SW480 (cell line): ENCODE measurements around the gene KATNBL1.

ENCODE experiments used
- DNase-seq: peaks from one replicate; pipeline ENCODE4 v3.0.0-alpha.2; 2016; ENCODE audit warnings: low spot score

KATNBL1 gene, protein sequence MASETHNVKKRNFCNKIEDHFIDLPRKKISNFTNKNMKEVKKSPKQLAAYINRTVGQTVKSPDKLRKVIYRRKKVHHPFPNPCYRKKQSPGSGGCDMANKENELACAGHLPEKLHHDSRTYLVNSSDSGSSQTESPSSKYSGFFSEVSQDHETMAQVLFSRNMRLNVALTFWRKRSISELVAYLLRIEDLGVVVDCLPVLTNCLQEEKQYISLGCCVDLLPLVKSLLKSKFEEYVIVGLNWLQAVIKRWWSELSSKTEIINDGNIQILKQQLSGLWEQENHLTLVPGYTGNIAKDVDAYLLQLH

DNA sequence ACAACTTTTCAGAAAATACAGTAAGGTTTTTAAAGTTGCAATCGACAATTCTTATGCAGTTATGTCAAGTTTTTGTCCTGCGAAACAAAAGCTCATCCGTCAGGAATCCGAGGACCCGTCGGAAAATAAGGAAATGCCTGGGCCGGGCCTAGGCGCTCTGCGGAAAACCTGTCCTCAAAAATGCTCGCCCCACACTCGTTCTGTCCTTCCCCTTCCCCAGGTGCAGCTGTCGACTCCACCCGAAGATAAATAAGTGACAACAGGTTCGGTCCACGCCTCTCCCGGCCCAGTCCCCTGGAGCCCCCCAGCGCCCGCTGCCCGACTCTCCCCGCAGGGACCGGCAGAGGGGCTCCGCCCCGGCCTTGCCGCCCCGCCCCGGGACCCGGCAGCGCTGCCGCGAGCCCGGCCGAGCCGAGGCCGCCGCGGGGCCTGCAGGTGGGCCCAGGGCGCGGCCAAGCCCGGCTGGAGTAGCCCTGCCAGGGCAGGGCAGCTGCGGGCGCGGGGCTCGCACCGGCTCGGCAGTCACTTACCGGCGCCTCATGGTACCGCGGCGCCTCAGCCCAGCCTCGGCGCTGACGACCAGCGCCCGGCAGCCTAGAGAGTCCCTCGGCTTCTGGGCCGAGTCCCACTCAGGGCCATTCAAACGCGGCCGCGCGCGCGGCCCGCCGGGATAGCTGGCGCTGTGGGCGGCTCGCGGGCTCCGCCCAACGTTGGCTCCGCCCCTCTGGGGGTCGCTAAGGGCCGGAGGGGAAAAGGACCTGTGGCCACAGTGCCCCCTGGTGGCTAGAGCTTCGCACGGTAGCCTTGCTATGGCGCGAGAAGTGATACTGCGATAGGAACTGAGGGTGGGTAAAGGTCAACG, at the start of gene KATNBL1:
KATNBL1 (minus strand) TSS at position 676 of the 862 bp plus-strand sequence. CDS start 46,420 bp downstream, outside the sequence.
- DNase-seq: peak; percentile 85

DNA sequence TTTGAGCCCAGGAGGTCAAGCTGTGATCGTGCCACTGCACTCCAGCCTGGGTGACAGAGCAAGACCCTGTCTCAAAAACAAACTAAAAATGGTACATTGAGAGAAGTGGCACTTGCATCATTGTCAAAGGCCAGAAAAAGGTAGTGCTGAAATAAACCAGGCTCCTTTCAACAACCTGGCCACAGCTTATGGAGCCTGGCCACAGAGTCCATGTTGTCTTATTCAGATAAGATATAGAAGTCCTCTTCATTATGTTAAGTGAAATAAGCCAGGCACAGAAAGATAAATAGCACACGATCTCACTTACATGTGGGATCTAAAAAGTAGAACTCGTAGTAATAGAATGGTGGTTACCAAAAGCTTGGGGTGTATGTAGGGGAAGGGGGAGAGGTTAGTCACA, 49.7 kb upstream of the KATNBL1 start:
- DNase-seq: no peak

DNA sequence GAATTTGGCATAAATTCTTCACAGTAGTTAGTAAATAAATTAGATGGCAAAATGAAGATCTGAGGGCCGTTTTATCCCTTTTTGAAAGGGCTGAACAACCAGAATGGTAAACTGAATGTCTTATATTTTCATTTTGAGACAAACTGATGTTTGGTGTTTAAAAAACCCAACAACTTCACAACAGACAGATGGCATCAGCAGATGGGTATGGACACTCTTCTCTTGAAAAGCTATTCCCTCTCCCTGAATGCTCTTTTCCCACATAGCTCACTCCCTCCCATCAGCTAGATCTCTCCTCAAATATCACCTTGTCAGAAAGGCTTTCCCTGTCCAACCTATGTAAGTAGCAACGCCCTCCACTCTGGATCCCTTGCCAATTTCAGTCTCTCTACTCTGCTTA, 48.3 kb upstream of the KATNBL1 start:
- no peak for DNase-seq

DNA sequence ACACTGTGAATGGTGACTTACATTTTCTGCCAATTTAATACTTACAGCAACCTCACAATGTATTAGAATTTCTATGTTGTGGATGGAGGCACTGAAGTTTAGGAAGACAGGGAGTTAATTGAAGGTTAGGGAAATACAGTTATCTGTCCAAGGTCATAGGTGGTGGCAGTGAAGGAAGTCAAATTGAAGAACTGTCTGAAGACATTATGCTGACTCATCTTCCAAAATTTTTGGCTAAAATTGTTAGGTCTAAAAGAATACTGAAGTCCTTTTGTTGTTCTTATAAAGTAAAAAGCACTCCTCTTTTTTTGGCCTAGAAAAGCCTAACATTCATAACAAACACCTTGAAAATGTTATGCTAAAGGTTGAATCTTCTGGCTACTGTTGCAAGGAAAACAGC, 42.6 kb upstream of the KATNBL1 start:
- DNase-seq: no peak

DNA sequence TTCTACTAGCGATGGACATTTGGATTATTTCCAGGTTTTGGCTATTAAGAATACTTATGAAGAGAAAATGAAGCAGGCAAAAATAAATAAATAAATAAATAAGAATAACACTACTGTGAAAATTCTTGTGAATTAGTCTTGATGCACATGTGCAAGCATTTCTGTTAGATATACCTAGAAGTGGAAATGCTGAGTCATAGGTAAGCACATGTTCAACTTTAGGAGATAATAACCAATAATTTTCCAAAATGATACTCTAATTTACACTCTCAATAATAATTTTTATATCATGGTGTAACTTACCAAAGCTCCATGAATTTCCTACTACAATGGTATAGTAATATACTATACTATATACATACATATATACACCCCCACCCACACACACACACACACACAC, 38.3 kb upstream of the KATNBL1 start:
- DNase-seq: no peak

DNA sequence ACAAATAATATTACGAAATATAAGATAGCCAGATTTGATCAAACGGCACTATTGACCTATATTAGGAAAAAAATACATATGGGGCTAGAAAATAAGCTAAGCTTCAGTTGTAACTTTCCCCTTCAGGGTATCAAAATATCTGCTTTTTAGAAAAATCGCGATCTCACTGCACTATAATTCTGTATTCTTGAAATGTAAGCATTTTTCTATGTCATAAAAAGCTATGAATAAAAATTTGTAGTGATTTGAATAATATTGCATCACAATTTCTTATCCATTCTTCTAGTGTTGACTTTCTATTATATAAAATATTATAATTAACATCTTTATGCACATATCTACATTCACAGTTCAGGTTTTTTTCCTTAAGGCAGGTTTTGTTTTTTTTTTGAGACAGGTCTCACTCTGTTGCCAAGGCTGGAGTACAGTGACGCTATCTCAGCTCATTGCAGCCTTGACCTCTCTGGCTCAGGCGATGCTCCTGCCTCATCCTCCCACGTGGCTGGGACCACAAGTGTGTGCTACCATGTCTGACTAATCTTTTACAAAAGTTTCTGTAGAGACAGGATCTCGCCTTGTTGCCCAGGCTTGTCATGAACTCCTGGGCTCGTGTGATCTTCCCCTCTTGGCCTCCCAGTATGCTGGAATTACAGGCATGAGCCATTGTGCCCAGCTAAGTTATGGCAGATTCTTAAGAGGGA, 36.5 kb upstream of the KATNBL1 start:
- DNase-seq: no peak

DNA sequence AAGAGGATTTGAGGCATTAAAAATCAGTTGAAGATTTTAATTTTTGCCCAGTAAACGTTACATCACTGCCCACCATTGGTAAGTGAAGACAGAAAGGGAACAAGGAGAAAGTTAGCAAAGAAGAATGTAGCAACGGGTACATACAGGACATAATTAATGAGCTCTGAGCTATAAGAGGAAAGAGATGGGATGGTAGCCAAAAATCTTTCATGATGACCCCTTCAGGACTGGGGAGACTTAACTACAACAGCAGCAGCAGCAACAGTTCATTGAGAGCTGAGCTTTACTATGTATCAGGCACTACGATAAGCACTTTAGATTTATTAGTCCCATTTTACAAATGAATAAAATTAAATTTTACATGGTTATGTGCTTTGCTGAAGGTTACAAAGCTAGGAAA, 33.3 kb upstream of the KATNBL1 start:
- DNase-seq: no peak

DNA sequence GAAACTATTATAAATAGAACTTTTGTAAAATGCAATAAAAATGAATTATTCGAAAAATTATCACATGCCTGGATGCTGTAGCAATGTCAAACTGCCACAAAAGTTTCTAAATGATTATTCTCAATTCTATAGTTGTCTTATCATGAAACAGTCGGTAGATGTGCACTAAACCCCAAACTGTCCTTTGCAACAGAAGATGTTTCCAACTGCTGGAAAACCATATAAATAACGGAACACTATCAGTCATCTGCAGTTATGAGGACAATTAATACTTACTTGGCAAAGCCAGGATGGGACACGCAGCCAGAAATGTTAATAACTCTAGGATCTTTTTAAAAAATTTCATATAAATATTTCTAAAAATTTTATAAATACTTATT, 32.4 kb upstream of the KATNBL1 start:
- DNase-seq: no peak

DNA sequence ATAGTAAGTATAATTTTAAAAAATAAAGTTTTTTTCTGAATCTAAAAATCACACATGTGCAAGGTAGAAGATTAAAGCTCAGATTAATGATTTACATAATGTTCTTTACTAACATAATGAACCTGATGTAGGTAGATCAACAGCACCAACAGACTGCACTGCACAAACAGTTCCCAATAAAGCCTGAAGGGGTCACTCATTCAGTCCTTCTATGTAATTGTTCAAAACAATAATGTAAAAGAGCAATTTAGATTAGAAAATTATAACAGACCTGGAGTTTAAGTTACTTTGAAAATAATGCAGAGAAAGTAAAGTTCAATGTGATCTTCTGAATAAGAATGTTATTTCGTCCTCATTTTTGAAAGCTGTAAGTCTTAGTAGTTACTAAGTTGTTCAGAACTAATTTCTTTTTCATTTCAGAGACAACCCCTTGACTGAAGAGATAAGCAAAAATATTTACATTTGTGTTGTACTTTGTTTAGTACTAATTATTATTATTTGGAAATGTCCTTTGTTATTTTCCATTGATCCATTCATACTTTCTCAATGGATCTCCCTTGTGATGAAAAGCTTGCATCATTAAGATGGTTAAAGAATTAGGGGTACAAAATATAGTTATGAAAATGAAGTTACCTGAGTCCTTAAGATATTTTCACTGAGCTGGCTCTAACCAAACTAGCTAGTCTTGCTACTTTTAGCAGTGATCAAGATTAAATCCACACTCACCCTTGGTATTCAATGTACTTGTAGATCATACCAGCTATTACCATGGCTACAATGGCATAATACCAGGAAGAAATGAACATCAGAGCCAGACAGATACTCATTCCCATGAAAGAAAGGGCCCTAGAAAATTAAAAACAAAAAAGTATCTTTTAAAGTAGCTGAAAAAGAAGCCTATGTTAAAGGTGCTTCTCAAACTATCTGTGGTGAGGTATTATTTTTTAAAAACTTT, 31.8 kb upstream of the KATNBL1 start:
- peak; percentile 18 for DNase-seq

DNA sequence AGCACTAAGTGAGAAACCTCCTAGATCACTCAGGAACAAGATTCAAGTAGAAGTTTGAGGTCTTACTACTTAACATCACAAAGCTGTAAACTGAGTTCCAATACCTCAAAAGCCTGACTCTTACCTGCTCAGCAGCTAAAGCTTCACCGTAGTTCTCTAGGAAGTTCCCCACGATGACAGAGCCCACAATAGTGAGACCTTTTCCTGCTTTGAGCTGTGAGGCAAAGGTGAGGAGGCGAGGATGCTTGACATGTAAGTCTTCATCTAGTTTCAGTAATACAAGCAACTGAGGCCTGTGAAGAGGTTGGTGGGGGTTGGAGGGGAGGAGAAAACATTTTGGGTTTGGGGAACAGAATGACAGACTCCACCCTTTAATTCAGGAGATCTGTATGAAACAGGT, 30.6 kb upstream of the KATNBL1 start:
- DNase-seq: no peak

DNA sequence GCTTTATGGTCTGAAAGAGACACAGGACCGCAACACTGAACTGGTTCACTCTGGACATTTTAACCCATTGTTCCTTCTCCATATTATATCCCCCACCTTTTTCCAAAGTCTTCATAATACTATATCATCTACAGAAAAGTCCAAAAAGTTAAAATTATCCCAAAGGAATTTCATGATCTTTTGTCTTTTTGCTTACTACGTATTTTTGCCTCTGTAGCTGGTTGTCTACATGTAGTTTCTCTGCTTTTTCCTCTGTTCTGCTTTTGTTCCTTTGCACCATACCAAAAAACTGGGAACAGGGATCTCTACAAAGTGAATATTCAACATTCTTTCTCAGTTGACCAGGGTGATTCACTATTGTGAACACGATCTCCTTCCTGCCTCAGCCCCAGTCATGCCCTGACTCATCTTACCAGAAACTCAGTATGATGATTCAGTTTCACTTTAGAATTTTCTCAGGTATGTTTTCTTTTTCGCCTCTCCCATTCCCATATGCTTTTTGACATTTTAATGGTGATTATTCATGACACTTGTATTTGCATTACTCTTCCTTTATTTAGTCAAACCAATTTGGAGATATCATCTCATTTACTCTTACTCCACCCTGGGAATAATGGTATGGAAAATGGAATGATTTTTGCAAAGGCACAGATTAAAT, 29.4 kb upstream of the KATNBL1 start:
- DNase-seq: peak; percentile 27

DNA sequence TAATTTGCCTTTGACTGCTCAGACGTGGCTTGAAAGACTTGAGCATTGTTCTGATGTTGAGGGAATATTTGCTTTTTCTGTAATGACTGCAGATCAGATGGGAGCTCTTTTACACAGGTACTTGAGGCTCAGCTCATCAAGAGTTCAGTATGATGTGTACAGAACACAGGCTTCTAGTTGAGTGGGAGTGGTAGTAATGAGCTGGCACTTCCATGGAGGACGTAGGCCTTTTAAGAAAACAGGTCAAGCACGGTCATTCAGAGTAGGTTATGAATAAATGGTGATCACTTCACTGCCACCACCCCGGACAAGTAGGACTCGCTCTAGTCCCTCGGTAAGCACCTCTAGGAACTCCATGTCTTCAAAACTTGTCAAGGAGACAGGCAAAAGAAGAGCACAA, 23.7 kb upstream of the KATNBL1 start:
- DNase-seq: no peak

DNA sequence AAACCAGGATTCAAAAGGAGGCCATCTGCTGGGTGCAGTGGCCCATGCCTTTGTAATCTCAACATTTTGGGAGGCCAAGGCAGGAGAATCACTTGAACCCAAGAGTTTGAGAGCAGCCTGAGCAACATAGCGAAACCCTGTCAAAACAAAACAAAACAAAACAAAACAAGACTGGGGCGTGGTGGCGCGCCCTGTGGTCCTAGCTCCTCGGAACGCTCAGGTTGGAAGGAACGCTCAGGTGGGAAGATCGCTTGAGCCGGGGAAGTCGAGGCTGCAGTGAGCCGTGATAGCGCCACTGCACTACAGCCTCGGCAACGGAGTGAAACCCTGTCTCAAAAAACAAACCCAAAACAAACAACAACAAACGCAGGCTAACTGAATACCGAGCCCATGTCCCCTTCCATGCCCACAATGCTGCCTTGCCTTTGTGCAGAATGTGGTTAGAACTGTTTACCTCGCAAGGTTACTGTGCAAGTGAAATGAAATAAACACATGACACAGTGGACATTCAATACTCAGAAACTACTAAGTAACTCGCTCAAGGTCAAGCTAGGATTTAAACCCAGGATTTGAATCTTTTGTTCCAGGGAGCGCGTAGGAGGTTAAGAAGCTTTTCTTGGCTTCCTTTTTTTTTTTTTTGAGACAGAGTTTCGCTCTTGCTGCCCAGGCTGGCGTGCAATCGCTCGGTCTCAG, 14.2 kb upstream of the KATNBL1 start:
- DNase-seq: no peak

DNA sequence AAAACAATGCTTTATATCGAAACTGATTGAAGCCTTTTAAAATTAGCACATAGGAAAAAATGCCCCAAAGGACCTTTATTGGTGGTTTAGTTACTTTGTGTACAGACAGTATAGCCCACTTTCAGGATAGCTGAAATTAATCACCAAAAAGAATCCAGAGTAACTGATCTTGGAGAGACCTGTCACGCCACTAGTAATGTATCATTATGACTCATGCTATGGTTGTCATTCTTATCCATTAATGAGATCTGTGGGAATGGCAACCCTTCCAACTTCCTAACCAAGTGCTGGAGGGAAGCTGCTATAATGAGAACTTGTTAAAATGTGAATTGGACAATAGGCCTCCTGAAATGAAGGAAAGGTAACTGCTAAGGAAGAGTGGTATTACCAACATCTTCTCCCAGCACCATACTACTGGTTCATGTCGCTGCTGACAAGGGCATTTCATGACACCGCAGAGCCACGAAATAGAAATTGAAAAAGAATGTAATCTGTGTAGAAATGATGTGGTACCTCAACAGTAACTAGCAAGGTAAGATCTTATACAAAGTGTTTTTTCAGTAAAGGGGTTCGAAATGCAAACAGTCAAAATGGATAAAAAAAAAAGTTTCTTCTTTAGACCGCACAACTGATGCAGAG, 7.8 kb upstream of the KATNBL1 start:
- peak; percentile 23 for DNase-seq

DNA sequence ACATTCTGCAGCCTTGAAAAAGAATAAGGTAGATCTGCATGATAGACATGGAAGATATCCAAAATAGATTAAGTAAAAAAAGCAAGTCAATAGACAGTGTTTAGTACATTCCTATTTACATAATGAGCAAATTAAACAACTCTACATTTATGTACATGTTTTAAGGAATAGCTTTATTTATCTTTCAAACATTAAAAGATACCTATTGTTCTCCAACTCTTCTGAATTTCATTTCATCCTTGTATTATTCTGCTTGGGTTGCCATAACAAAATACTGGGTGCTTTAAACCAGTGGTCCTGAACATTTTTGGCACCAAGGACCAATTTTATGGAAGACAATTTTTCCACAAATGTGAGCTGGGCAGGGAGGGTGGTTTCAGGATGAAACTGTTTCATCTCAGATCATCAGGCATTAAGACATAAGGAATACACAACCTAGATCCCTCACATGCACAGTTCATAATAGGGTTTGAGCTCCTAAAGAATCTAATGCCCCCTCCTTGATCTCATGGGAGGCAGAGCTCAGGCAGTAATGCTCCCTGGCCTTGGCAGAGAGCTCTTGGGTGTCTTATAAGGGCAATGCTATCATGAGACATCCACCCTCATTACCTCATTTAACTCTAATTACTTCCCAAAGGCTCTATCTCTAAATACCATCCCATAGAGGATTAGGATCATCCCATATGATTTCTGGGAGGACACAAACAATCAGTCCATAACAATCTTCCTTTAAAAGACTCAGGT, 6.8 kb upstream of the KATNBL1 start:
- no peak for DNase-seq

DNA sequence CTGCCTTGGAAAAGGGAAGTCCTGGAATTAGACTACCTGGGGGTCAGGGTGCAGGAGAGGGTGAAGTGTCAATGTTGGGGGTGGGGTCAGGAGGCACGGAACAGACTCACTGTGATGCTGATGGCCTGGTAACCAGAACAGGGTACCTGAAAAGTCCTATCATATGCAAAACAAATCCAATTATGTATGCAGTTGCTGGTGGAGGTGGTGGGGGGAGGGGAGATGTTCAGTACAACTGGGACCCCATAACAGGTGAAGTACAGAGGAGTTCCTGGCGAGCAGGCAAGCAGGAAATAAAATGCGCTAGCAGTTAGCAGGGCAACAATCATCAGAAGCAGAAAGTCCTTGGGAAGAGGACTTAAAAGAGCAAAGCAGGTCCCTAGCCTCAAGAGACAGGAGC, 4.2 kb upstream of the KATNBL1 start:
- no peak for DNase-seq

DNA sequence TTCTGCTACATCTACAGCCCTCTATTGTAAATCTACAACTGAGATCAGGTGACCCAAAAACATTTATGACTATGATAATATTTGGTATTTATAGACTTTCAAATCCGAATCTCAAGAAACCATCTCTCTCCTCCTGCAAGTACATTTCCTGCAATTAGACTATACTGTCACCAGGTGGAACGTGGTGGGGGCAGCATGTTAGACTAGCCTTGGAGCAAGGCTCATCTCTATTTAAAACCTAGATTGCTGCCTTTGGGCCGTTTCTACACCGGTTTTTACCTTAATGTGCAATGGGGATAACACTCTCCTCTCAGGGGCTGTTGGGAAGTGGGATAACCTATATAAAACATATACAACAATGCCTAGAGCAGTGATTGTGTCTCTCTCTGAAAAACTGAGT, 3.8 kb upstream of the KATNBL1 start:
- DNase-seq: no peak

DNA sequence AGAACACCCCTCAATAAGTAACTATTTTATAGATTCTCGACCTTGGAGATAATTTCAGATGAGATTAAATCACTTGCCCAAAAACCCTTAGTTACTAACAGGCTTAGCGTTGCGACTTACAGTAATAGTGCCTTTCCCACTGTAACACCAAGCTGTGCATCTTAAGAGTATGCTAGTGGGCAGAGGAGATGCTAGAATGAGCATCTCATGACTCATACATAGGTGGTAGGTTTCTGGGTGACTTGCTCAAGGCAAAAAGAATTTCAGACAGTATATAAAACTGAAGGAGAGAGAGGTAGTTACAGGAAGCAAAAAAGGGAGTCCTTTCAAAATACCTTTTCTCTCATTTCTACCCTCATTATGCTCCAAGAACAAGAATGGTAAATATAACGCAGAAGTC, 3.9 kb downstream of the KATNBL1 start:
- no peak for DNase-seq

DNA sequence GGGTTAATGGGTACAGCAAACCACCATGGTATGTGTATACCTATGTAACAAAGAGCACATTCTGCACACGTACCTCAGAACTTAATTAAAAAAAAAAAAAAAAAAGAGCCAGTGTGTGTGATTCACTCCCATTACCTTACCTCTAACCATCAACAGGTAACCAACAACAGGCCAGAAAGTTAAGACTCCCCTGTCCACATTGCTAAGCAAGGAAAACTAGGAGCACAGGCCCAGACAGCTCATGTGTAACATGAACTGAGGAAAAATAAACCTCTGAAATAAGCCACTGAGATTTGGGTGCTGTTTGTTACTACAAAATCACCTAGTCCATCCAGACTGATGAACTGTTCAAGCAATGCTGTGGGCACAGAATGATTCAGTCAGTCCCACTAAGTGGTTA, 6.0 kb downstream of the KATNBL1 start:
- no peak for DNase-seq
